Gastrocnemius medialis (tissue), 4 donors: ENCODE results near the gene RORB.

Experiments
- CTCF ChIP-seq, 5 experiments: fragments of 450-650 bp in 3 of 5; fragments of 200-600 bp in 2 of 5; sonication (generic) in 2 of 5; IDR thresholded peaks in 4 of 5; conservative IDR thresholded peaks in 1 of 5; 1 replicate in 4 of 5; 2 replicates in 1 of 5; pipeline ENCODE4 v1.5.1; 2016 to 2019; ENCODE audit warnings: antibody characterized with exemption in 5 of 5, mild to moderate bottlenecking in 3 of 5, moderate library complexity in 3 of 5
- POLR2A ChIP-seq, 2 donors: fragments of 450-650 bp; IDR thresholded peaks; one replicate each; pipeline ENCODE4 v1.6.1; 2017; ENCODE audit warnings: antibody characterized with exemption in 2 of 2, mild to moderate bottlenecking in 2 of 2, moderate library complexity in 2 of 2

DNA sequence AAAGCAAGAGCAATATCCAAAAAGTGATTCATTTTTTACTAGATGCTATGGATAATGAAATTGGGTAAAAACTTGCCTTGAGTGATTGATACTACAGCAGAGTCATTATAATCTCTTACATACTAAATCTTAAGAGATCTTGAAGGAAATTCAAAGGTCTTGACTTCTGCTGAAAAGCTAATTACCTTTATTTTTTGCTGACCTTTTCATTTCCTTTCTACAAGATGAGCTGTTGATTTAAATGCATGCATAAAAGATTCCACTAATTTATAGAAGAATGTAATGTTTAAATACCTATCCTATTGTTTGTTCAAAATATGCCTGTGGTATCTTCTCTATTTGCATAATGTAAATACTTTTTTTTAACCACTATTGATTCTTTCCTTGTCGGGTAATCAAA, 27.2 kb downstream of the RORB start:
- TF ChIP-seq CTCF (IDR thresholded peaks at IDR 0.05 in 4 of 5, conservative IDR thresholded peaks at IDR 0.05 in 1 of 5): no peak
- no peak for TF ChIP-seq POLR2A (IDR thresholded peaks at IDR 0.05)
